HEK293 (cell line): ENCODE data around the gene SMARCD3.
A peak's percentile ranks its signal among the peaks of the same experiment; 100 is the strongest.

Experiments
- CTCF ChIA-PET: fragments of 350-600 bp; formaldehyde crosslinking; extraction: SDS; loops from one replicate; lab custom pipeline; 2021; ENCODE audit warnings: antibody characterized with exemption; lab: Yijun Ruan, JAX
- POLR2A ChIA-PET: fragments of 300-600 bp; formaldehyde crosslinking; extraction: SDS; loops from one replicate; lab custom pipeline; 2020; ENCODE audit warnings: antibody characterized with exemption, inconsistent platforms; lab: Yijun Ruan, JAX
- H3K27ac ChIP-seq: fragments of 200-500 bp; sonication (Bioruptor generic); 2 replicates; pipeline ENCODE4 v1.5.1; 2014; ENCODE audit warnings: low read depth, low read length, control low read depth, inconsistent platforms; ENCODE audit errors: extremely low read depth
- H3K36me3 ChIP-seq, 2 experiments: fragments of 200-500 bp in 1 of 2; sonication (Bioruptor generic) in 1 of 2; 1 replicate in 1 of 2; 2 replicates in 1 of 2; pipeline ENCODE4 v1.5.1; 2014 to 2017; ENCODE audit warnings: inconsistent platforms in 2 of 2, low read length in 2 of 2; ENCODE audit not compliant: control insufficient read depth in 2 of 2, insufficient read depth in 1 of 2
- H3K4me1 ChIP-seq: fragments of 200-500 bp; sonication (Bioruptor generic); 2 replicates; pipeline ENCODE4 v1.5.1; 2014; ENCODE audit warnings: mild to moderate bottlenecking, low read length, inconsistent platforms; ENCODE audit not compliant: control insufficient read depth, insufficient read depth
- H3K4me3 ChIP-seq: 2 replicates; pipeline ENCODE4 v1.5.1; 2011; ENCODE audit warnings: low read depth, mild to moderate bottlenecking, control low read depth, low read length, moderate library complexity
- H3K9me3 ChIP-seq: fragments of 200-500 bp; sonication (Bioruptor generic); 2 replicates; pipeline ENCODE4 v1.5.1; 2014; ENCODE audit warnings: low read depth, low read length, inconsistent platforms; ENCODE audit not compliant: control insufficient read depth, insufficient read depth
- SP3 ChIP-seq: fragments of 450-650 bp; formaldehyde crosslinking; IDR thresholded peaks from 2 replicates; pipeline ENCODE4 v1.5.1; 2016; ENCODE audit warnings: missing biosample characterization, missing genetic modification characterization
- TCF7L2 ChIP-seq: IDR thresholded peaks from 2 replicates; pipeline ENCODE4 v1.6.1; 2011; ENCODE audit warnings: low read depth, mild to moderate bottlenecking, inconsistent platforms, low read length, moderate library complexity, borderline replicate concordance
- ZBTB20 ChIP-seq: fragments of 450-650 bp; formaldehyde crosslinking; IDR thresholded peaks from 2 replicates; pipeline ENCODE4 v1.5.1; 2016; ENCODE audit warnings: missing biosample characterization, missing genetic modification characterization
- ZNF473 ChIP-seq: fragments of 450-650 bp; formaldehyde crosslinking; IDR thresholded peaks from 2 replicates; pipeline ENCODE4 v1.5.1; 2017; ENCODE audit warnings: missing biosample characterization, missing genetic modification characterization
- ZNF48 ChIP-seq: fragments of 450-650 bp; formaldehyde crosslinking; IDR thresholded peaks from 2 replicates; pipeline ENCODE4 v1.5.1; 2016; ENCODE audit warnings: missing biosample characterization, missing genetic modification characterization
- ZNF600 ChIP-seq: fragments of 450-650 bp; formaldehyde crosslinking; IDR thresholded peaks from 2 replicates; pipeline ENCODE4 v1.5.1; 2016; ENCODE audit warnings: missing biosample characterization, missing genetic modification characterization
- ZNF623 ChIP-seq: fragments of 450-650 bp; formaldehyde crosslinking; IDR thresholded peaks from 2 replicates; pipeline ENCODE4 v1.5.1; 2016; ENCODE audit warnings: missing biosample characterization, missing genetic modification characterization
- TF ChIP-seq, protein P1 (sequence below): fragments of 450-650 bp; formaldehyde crosslinking; IDR thresholded peaks from 2 replicates; pipeline ENCODE4 v1.5.1; 2016; ENCODE audit warnings: missing biosample characterization, missing genetic modification characterization
- TF ChIP-seq, protein P2 (sequence below): fragments of 450-650 bp; formaldehyde crosslinking; IDR thresholded peaks from 2 replicates; pipeline ENCODE4 v1.5.1; 2016; ENCODE audit warnings: missing biosample characterization, missing genetic modification characterization

Gene SMARCD3

DNA sequence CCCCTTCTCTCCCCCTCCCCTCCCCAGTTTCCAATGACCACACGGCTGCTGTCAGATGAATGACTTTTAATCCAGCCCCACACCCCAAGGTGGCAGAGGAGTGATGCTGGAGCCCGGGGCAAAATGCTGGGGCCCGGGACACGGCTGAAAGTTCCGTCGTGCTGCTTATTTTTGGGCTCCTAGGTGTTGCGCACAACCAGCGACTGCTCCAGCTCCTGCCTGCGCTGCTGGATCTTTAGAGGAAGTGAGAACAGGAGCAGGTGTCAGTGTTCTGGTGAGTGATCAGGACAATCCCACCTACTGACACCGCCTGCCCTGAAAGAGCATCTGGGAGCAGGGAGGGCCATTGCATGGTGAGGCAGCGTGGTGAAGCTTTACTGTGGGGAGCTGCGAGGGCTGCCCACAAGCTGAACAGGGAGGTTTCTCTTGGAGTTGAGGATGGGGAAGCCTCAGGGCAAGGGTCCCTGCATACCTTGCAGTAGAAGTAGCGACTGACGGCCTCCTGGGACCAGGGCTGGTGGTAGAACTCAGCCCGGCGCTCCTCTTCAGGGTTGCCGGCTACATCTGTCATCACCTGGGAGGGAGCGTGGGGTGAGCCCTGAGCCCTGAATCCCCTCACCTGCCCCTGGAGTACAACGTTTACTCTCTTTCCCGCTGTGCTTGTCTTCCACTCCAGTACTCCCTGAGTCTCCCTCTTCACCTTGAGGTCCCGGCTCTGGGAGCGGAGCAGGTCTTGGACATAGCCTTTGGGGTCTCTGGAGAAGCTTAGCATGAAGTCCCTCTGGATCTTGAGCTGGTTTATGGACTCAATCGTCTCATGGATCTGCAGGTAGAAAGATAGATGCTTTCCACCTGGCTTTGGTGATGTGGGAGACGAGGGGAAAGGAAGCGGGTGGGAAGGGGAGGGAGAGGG lies 9.3 kb downstream of the SMARCD3 start:
- H3K27ac ChIP-seq, result no peak overlapping the region
- TF ChIP-seq, protein P1, sequence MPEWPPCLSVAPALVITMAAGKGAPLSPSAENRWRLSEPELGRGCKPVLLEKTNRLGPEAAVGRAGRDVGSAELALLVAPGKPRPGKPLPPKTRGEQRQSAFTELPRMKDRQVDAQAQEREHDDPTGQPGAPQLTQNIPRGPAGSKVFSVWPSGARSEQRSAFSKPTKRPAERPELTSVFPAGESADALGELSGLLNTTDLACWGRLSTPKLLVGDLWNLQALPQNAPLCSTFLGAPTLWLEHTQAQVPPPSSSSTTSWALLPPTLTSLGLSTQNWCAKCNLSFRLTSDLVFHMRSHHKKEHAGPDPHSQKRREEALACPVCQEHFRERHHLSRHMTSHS (tag by site-specific recombination), result no peak
- TF ChIP-seq ZBTB20 (tag by site-specific recombination) (0 out of 2 replicates have a peak, but pooled peaks have one; percentile 33), ZNF473 (tag by site-specific recombination) (no peak), SP3 (tag by site-specific recombination) (no peak), TCF7L2 (no peak)
- H3K4me3 ChIP-seq, result no peak overlapping the region
- CTCF ChIA-PET, result interaction anchor here (0.7 to 0.8 kb wide), 2 partner anchors 68 to 1811 kb away, joined by 3 to 5 read pairs; no protein-coding TSS in a partner anchor
- peaks cover 3 to 89% of the 10 kb centered on the region in 2 experiments; a peak in 2 of 3 replicates for H3K36me3 ChIP-seq
- no peaks in the 10 kb centered on the region for H3K4me1 ChIP-seq
- H3K9me3 ChIP-seq, result no peaks in the 10 kb centered on the region
- POLR2A ChIA-PET, result interaction anchor here (0.7 to 1.7 kb wide), 4 partner anchors 12 to 488 kb away, joined by 3 to 7 read pairs (median 6); partner anchors contain the start of gene ABCF2

DNA sequence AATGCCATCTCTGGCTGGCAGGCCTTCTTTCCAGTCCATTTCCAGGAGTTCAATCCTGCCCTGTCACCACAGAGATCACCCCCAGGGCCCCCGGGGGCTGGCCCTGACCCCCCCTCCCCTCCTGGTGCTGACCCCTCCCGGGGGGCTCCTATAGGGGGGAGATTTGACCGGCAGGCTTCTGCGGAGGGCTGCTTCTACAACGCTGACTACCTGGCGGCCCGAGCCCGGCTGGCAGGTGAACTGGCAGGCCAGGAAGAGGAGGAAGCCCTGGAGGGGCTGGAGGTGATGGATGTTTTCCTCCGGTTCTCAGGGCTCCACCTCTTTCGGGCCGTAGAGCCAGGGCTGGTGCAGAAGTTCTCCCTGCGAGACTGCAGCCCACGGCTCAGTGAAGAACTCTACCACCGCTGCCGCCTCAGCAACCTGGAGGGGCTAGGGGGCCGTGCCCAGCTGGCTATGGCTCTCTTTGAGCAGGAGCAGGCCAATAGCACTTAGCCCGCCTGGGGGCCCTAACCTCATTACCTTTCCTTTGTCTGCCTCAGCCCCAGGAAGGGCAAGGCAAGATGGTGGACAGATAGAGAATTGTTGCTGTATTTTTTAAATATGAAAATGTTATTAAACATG lies 10.2 kb downstream of the SMARCD3 start:
- CTCF ChIA-PET, result interaction anchor here (0.8 kb wide), 1 partner anchor 68 kb away, joined by 3 read pairs; no protein-coding TSS in a partner anchor

DNA sequence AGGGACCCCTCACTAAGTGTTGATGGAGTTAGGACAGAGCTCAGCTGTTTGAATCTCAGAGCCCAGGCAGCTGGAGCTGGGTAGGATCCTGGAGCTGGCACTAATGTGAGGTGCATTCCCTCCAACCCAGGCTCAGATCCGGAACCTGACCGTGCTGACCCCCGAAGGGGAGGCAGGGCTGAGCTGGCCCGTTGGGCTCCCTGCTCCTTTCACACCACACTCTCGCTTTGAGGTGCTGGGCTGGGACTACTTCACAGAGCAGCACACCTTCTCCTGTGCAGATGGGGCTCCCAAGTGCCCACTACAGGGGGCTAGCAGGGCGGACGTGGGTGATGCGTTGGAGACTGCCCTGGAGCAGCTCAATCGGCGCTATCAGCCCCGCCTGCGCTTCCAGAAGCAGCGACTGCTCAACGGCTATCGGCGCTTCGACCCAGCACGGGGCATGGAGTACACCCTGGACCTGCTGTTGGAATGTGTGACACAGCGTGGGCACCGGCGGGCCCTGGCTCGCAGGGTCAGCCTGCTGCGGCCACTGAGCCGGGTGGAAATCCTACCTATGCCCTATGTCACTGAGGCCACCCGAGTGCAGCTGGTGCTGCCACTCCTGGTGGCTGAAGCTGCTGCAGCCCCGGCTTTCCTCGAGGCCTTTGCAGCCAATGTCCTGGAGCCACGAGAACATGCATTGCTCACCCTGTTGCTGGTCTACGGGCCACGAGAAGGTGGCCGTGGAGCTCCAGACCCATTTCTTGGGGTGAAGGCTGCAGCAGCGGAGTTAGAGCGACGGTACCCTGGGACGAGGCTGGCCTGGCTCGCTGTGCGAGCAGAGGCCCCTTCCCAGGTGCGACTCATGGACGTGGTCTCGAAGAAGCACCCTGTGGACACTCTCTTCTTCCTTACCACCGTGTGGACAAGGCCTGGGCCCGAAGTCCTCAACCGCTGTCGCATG lies 11.0 kb downstream of the SMARCD3 start:
- H3K36me3 ChIP-seq, result peaks cover 3 to 87% of the 10 kb centered on the region in 2 experiments; a peak in 2 of 3 replicates
- TF ChIP-seq ZNF623 (tag by site-specific recombination) (no peak), ZNF600 (tag by site-specific recombination) (peak; percentile 62; the same call in 1 of the 2 replicates)
- H3K27ac ChIP-seq, result no peak overlapping the region
- H3K4me1 ChIP-seq, result no peaks in the 10 kb centered on the region
- no peak overlapping the region for H3K4me3 ChIP-seq
- ChIA-PET POLR2A (interaction anchor here (0.9 to 1.9 kb wide), 5 partner anchors 8 to 153 kb away, joined by 3 to 26 read pairs (median 3); partner anchors contain the start of gene ABCF2), CTCF (interaction anchor here (0.8 to 1.5 kb wide), 4 partner anchors 8 to 30 kb away, joined by 3 to 7 read pairs (median 3); partner anchors contain the start of gene ABCF2)
- H3K9me3 ChIP-seq, result no peaks in the 10 kb centered on the region

More for the DNA sequence above, 10.2 kb downstream of the SMARCD3 start:
- Histone ChIP-seq H3K9me3 (no peaks in the 10 kb centered on the region), H3K27ac (no peak overlapping the region), H3K36me3 (peaks cover 3 to 93% of the 10 kb centered on the region in 2 experiments; a peak in 2 of 3 replicates), H3K4me1 (no peaks in the 10 kb centered on the region)
- POLR2A ChIA-PET, result no interaction called here
- TF ChIP-seq ZNF48 (tag by site-specific recombination), result no peak
- TF ChIP-seq, protein P2, sequence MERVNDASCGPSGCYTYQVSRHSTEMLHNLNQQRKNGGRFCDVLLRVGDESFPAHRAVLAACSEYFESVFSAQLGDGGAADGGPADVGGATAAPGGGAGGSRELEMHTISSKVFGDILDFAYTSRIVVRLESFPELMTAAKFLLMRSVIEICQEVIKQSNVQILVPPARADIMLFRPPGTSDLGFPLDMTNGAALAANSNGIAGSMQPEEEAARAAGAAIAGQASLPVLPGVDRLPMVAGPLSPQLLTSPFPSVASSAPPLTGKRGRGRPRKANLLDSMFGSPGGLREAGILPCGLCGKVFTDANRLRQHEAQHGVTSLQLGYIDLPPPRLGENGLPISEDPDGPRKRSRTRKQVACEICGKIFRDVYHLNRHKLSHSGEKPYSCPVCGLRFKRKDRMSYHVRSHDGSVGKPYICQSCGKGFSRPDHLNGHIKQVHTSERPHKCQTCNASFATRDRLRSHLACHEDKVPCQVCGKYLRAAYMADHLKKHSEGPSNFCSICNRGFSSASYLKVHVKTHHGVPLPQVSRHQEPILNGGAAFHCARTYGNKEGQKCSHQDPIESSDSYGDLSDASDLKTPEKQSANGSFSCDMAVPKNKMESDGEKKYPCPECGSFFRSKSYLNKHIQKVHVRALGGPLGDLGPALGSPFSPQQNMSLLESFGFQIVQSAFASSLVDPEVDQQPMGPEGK (tag by site-specific recombination), result 0 out of 2 replicates have a peak, but pooled peaks have one; percentile 17
- TF ChIP-seq, all 188 proteins: peak for 1
- H3K4me3 ChIP-seq, result no peak overlapping the region
